ENCODE measurements around the gene TAS2R40.
"Not testable (repeated sequence)": the region's sequence is repeated elsewhere in the genome, so short reads cannot be mapped to it uniquely, and the experiment has no call there.

Gene TAS2R40

GRCh38 chr7:143245123-143245522 is 23.3 kb downstream of the TAS2R40 start:
- DNase-seq (ENCODE audit: low read depth), result no peak
- H3K4me3 ChIP-seq (ENCODE audit: low read depth, low read length), result no peak overlapping the region

- H3K4me3 ChIP-seq (ENCODE audit: low read depth, low read length), result no peak overlapping the region
- DNase-seq (ENCODE audit: low read depth), result no peak
Observed at GRCh38 chr7:143247372-143247771, 25.5 kb downstream of the TAS2R40 start.

GRCh38 chr7:143248761-143249354 is 27.0 kb downstream of the TAS2R40 start:
- H3K4me3 ChIP-seq (ENCODE audit: low read depth, low read length), result no peak overlapping the region
- DNase-seq (ENCODE audit: low read depth), result no peak

GRCh38 chr7:143250199-143250598 is 28.4 kb downstream of the TAS2R40 start:
- no peak for DNase-seq (ENCODE audit: low read depth)
- H3K4me3 ChIP-seq (ENCODE audit: low read depth, low read length), result no peak overlapping the region

- no peak overlapping the region for H3K4me3 ChIP-seq (ENCODE audit: low read depth, low read length)
- DNase-seq (ENCODE audit: low read depth), result no peak
Observed at GRCh38 chr7:143250822-143251221, 29.0 kb downstream of the TAS2R40 start.

- H3K4me3 ChIP-seq (ENCODE audit: low read depth, low read length), result no peak overlapping the region
- no peak for DNase-seq (ENCODE audit: low read depth)
Observed at GRCh38 chr7:143252006-143252405, 30.2 kb downstream of the TAS2R40 start.

GRCh38 chr7:143255564-143255963 is 33.7 kb downstream of the TAS2R40 start:
- no peak overlapping the region for H3K4me3 ChIP-seq (ENCODE audit: low read depth, low read length)
- no peak for DNase-seq (ENCODE audit: low read depth)

- no peak for DNase-seq (ENCODE audit: low read depth)
- no peak overlapping the region for H3K4me3 ChIP-seq (ENCODE audit: low read depth, low read length)
Observed at GRCh38 chr7:143256325-143256724, 34.5 kb downstream of the TAS2R40 start.

- no peak for DNase-seq (ENCODE audit: low read depth)
- no peak overlapping the region for H3K4me3 ChIP-seq (ENCODE audit: low read depth, low read length)
Observed at GRCh38 chr7:143256932-143257331, 35.1 kb downstream of the TAS2R40 start.

- H3K4me3 ChIP-seq (ENCODE audit: low read depth, low read length), result no peak overlapping the region
- DNase-seq (ENCODE audit: low read depth), result no peak
Observed at GRCh38 chr7:143257501-143257900, 35.7 kb downstream of the TAS2R40 start.

- no peak for DNase-seq (ENCODE audit: low read depth)
- H3K4me3 ChIP-seq (ENCODE audit: low read depth, low read length), result no peak overlapping the region
Observed at GRCh38 chr7:143258831-143259230, 37.0 kb downstream of the TAS2R40 start.

- no peak for DNase-seq (ENCODE audit: low read depth)
- H3K4me3 ChIP-seq (ENCODE audit: low read depth, low read length), result no peak overlapping the region
Observed at GRCh38 chr7:143259765-143260164, 37.9 kb downstream of the TAS2R40 start.

- no peak overlapping the region for H3K4me3 ChIP-seq (ENCODE audit: low read depth, low read length)
- DNase-seq (ENCODE audit: low read depth), result no peak
Observed at GRCh38 chr7:143261901-143262300, 40.1 kb downstream of the TAS2R40 start.

GRCh38 chr7:143263266-143264195 is 41.7 kb downstream of the TAS2R40 start, which contains the start of gene GSTK1:
TSS of gene GSTK1 (plus strand) at chr7:143263441. CDS start at chr7:143263514, 73 bp downstream.
- H3K4me3 ChIP-seq (ENCODE audit: low read depth, low read length), result peak within 1 kb of the TSS; percentile 90
- DNase-seq (ENCODE audit: low read depth), result no peak

GRCh38 chr7:143264196-143264568 is 42.3 kb downstream of the TAS2R40 start:
- H3K4me3 ChIP-seq (ENCODE audit: low read depth, low read length), result peak overlapping the region; percentile 90
- DNase-seq (ENCODE audit: low read depth), result not testable (repeated sequence)

GRCh38 chr7:143265017-143265693 is 43.3 kb downstream of the TAS2R40 start:
- no peak for DNase-seq (ENCODE audit: low read depth)
- no peak overlapping the region for H3K4me3 ChIP-seq (ENCODE audit: low read depth, low read length)

GRCh38 chr7:143269251-143269650 is 47.4 kb downstream of the TAS2R40 start:
- H3K4me3 ChIP-seq (ENCODE audit: low read depth, low read length), result no peak overlapping the region
- no peak for DNase-seq (ENCODE audit: low read depth)

- DNase-seq (ENCODE audit: low read depth), result no peak
Observed at GRCh38 chr7:143271240-143271639, 49.4 kb downstream of the TAS2R40 start.

More at GRCh38 chr7:143271240-143271639, 49.4 kb downstream of the TAS2R40 start:
- no peak overlapping the region for H3K4me3 ChIP-seq (ENCODE audit: low read depth, low read length)
